Ascending aorta (tissue), 2 donors: ENCODE results near the gene FAM174A. TPM values are rescaled to one million over a fixed set of nuclear protein-coding genes. Genes with fewer than 3 reads are reported as not detected.
"Not testable (repeated sequence)": the region's sequence is repeated elsewhere in the genome, so short reads cannot be mapped to it uniquely, and the experiment has no call there.

Experiments used
- DNase-seq, 2 donors: peaks; one replicate each; pipeline ENCODE4 v3.0.0-alpha.2; 2019; ENCODE audit warnings: low spot score in 2 of 2
- H3K27ac ChIP-seq, 2 donors: fragments of 200-600 bp; sonication (generic); one replicate each; pipeline ENCODE4 v1.5.1; 2016 to 2017; ENCODE audit warnings: mild to moderate bottlenecking in 1 of 2
- H3K27me3 ChIP-seq: fragments of 200-600 bp; sonication (generic); one replicate; pipeline ENCODE4 v1.5.1; 2017
- H3K36me3 ChIP-seq, 2 donors: fragments of 200-600 bp; sonication (generic); one replicate each; pipeline ENCODE4 v1.5.1; 2016
- H3K4me1 ChIP-seq, 2 donors: fragments of 200-600 bp; sonication (generic); one replicate each; pipeline ENCODE4 v1.5.1; 2016 to 2017; ENCODE audit warnings: mild to moderate bottlenecking in 1 of 2
- H3K4me3 ChIP-seq, 2 donors: fragments of 200-600 bp; sonication (generic); one replicate each; pipeline ENCODE4 v1.5.1; 2016 to 2017; ENCODE audit warnings: mild to moderate bottlenecking in 1 of 2
- H3K9me3 ChIP-seq, 2 donors: fragments of 200-600 bp; sonication (generic); one replicate each; pipeline ENCODE4 v1.5.1; 2016
- CTCF ChIP-seq, 3 experiments: fragments of 200-600 bp in 2 of 3; fragments of 450-650 bp in 1 of 3; sonication (generic) in 2 of 3; IDR thresholded peaks; one replicate each; pipeline ENCODE4 v1.5.1; 2016 to 2019; ENCODE audit warnings: antibody characterized with exemption in 3 of 3, mild to moderate bottlenecking in 1 of 3, moderate library complexity in 1 of 3
- intact Hi-C: fragments of 100-400 bp; cut with DNase I; formaldehyde crosslinking; loops from one replicate; pipeline ENCODE4 v1.15.1; 2023
- total RNA-seq: library from RNA; depleted of rRNA; stranded (reverse); fragments of >200 nt; gene quantifications from one replicate; pipeline ENCODE4 v1.1.0, GENCODE V29; 2016

Gene FAM174A
- total RNA-seq, 1 donor from 2014 or later, result 38.5 TPM

- no peaks in the 10 kb centered on the region for H3K9me3 ChIP-seq
These were observed 60.1 kb downstream of the FAM174A start for GRCh38 chr5:100595152-100595811.

GRCh38 chr5:100595812-100596173 is 60.6 kb downstream of the FAM174A start:
- Histone ChIP-seq H3K36me3 (no peaks in the 10 kb centered on the region), H3K9me3 (no peaks in the 10 kb centered on the region), H3K27me3 (no peaks in the 10 kb centered on the region), H3K4me3 (peak overlapping the region in 1 of 2 donors; percentile 2), H3K27ac (peak overlapping the region in 1 of 2 donors; percentile 46), H3K4me1 (no peaks in the 10 kb centered on the region)
- intact Hi-C loops, result no loop called here
- TF ChIP-seq CTCF (IDR thresholded peaks at IDR 0.05), result no peak
- DNase-seq, result no peak

More at GRCh38 chr5:100595152-100595811, 60.1 kb downstream of the FAM174A start:
- intact Hi-C loops, result no loop called here
- peak in 1 of 2 donors; percentile 65 for DNase-seq
- no peak for TF ChIP-seq CTCF (IDR thresholded peaks at IDR 0.05)
- no peaks in the 10 kb centered on the region for H3K4me1 ChIP-seq
- no peaks in the 10 kb centered on the region for H3K36me3 ChIP-seq
- no peaks in the 10 kb centered on the region for H3K27me3 ChIP-seq
- H3K4me3 ChIP-seq, result peak overlapping the region in 1 of 2 donors; percentile 2
- H3K27ac ChIP-seq, result peak overlapping the region in 1 of 2 donors; percentile 46

- no peak overlapping the region for H3K4me3 ChIP-seq
- no peaks in the 10 kb centered on the region for H3K27me3 ChIP-seq
- no peaks in the 10 kb centered on the region for H3K9me3 ChIP-seq
- no peaks in the 10 kb centered on the region for H3K4me1 ChIP-seq
- no peaks in the 10 kb centered on the region for H3K36me3 ChIP-seq
- DNase-seq, result no peak
- H3K27ac ChIP-seq, result no peak overlapping the region
- no peak for TF ChIP-seq CTCF (IDR thresholded peaks at IDR 0.05)
- intact Hi-C loops, result no loop called here
These were observed 63.3 kb downstream of the FAM174A start for GRCh38 chr5:100598446-100598845.

GRCh38 chr5:100600298-100600994 is 65.3 kb downstream of the FAM174A start:
- Histone ChIP-seq H3K9me3 (no peaks in the 10 kb centered on the region), H3K4me3 (no peak overlapping the region), H3K36me3 (no peaks in the 10 kb centered on the region), H3K4me1 (no peaks in the 10 kb centered on the region), H3K27ac (no peak overlapping the region), H3K27me3 (no peaks in the 10 kb centered on the region)
- no peak for TF ChIP-seq CTCF (IDR thresholded peaks at IDR 0.05)
- intact Hi-C loops, result no loop called here
- no peak for DNase-seq

- no peak overlapping the region for H3K27ac ChIP-seq
- H3K4me1 ChIP-seq, result no peaks in the 10 kb centered on the region
- no peaks in the 10 kb centered on the region for H3K9me3 ChIP-seq
- intact Hi-C loops, result no loop called here
- TF ChIP-seq CTCF (IDR thresholded peaks at IDR 0.05), result no peak
- H3K4me3 ChIP-seq, result no peak overlapping the region
- no peak for DNase-seq
- no peaks in the 10 kb centered on the region for H3K36me3 ChIP-seq
- H3K27me3 ChIP-seq, result no peaks in the 10 kb centered on the region
These were observed 68.0 kb downstream of the FAM174A start for GRCh38 chr5:100603141-100603540.

- intact Hi-C loops, DNase-seq, H3K4me3 ChIP-seq, H3K4me1 ChIP-seq, H3K27me3 ChIP-seq, H3K27ac ChIP-seq, H3K36me3 ChIP-seq, H3K9me3 ChIP-seq: not testable (repeated sequence)
These were observed 68.8 kb downstream of the FAM174A start for GRCh38 chr5:100604021-100604420.
